Measurements from ENCODE around the gene NDUFAF3. TPM values are rescaled to one million over a fixed set of nuclear protein-coding genes. Genes with fewer than 3 reads are reported as not detected.

NDUFAF3 gene
- polyA plus RNA-seq, 1 of the 3 experiments (the other 2 are of a cell fraction), result 104 TPM

- 97% methylated on average over 2 of the region's 2 CpGs for WGBS (ENCODE audit: low lambda C conversion rate)
- Histone ChIP-seq H3K9me2 (no peaks in the 10 kb centered on the region), H3K27me3 (ENCODE audit: insufficient read depth) (no peaks in the 10 kb centered on the region), H3K79me2 (ENCODE audit: insufficient read depth) (peaks cover 52% of the 10 kb centered on the region), H3K27ac (ENCODE audit: low read depth in 2 of 2, low read length in 1 of 2) (no peak overlapping the region), H3K4me1 (ENCODE audit: control insufficient read depth in 1 of 2, insufficient read depth in 2 of 2, low read depth in 1 of 2, low read length in 1 of 2) (no peaks in the 10 kb centered on the region; a peak in 1 of 4 replicates), H3K36me3 (replicated peaks in 1 of 2; ENCODE audit: control insufficient read depth in 1 of 2, insufficient read depth in 2 of 2, low read length in 1 of 2) (peaks cover 23 to 44% of the 10 kb centered on the region in 2 experiments), H3K9me3 (no peaks in the 10 kb centered on the region), H3F3A (replicated peaks; ENCODE audit: insufficient read depth) (no peaks in the 10 kb centered on the region), H4K20me1 (ENCODE audit: insufficient read depth) (no peaks in the 10 kb centered on the region; the same call in 1 of the 2 replicates), H3K9ac (no peak overlapping the region), H3K4me2 (no peak overlapping the region), H2AFZ (ENCODE audit: low read depth) (no peak overlapping the region), H3K4me3 (ENCODE audit: low read depth in 2 of 2, low read length in 1 of 2) (no peak overlapping the region)
- POLR2A ChIA-PET, result no interaction called here
- no peak for DNase-seq
- TF ChIP-seq, protein P1, sequence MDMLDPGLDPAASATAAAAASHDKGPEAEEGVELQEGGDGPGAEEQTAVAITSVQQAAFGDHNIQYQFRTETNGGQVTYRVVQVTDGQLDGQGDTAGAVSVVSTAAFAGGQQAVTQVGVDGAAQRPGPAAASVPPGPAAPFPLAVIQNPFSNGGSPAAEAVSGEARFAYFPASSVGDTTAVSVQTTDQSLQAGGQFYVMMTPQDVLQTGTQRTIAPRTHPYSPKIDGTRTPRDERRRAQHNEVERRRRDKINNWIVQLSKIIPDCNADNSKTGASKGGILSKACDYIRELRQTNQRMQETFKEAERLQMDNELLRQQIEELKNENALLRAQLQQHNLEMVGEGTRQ (IDR thresholded peaks at IDR 0.05; ENCODE audit: borderline replicate concordance, low read depth, low read length), result no peak
- no peak for TF ChIP-seq RCOR1 (IDR thresholded peaks at IDR 0.05; ENCODE audit: low read length)
- no peak for TF ChIP-seq JUND (IDR thresholded peaks at IDR 0.05)
- TF ChIP-seq ELF1 (IDR thresholded peaks at IDR 0.05), result no peak
- TF ChIP-seq RAD21 (IDR thresholded peaks at IDR 0.05; ENCODE audit: low read length), result no peak
- TF ChIP-seq, protein P2, sequence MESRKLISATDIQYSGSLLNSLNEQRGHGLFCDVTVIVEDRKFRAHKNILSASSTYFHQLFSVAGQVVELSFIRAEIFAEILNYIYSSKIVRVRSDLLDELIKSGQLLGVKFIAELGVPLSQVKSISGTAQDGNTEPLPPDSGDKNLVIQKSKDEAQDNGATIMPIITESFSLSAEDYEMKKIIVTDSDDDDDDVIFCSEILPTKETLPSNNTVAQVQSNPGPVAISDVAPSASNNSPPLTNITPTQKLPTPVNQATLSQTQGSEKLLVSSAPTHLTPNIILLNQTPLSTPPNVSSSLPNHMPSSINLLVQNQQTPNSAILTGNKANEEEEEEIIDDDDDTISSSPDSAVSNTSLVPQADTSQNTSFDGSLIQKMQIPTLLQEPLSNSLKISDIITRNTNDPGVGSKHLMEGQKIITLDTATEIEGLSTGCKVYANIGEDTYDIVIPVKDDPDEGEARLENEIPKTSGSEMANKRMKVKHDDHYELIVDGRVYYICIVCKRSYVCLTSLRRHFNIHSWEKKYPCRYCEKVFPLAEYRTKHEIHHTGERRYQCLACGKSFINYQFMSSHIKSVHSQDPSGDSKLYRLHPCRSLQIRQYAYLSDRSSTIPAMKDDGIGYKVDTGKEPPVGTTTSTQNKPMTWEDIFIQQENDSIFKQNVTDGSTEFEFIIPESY (IDR thresholded peaks at IDR 0.05; ENCODE audit: borderline replicate concordance, low read depth), result no peak
- TF ChIP-seq GABPA (IDR thresholded peaks at IDR 0.05; ENCODE audit: low read depth), result no peak
- TF ChIP-seq NFIC (IDR thresholded peaks at IDR 0.05; ENCODE audit: borderline replicate concordance), result no peak
- TF ChIP-seq FOXJ3 (CRISPR knock-in tag; IDR thresholded peaks at IDR 0.05), result no peak
- TF ChIP-seq TEAD4 (IDR thresholded peaks at IDR 0.05; ENCODE audit: borderline replicate concordance, insufficient read depth), result no peak
- CTCF ChIA-PET, result no interaction called here
These were observed 32.5 kb downstream of the NDUFAF3 start for GRCh38 chr3:49054344-49054862.

GRCh38 chr3:49057268-49057667, 35.3 kb downstream of the NDUFAF3 start:
- Histone ChIP-seq H3K9me3 (no peaks in the 10 kb centered on the region), H3K36me3 (replicated peaks in 1 of 2; ENCODE audit: control insufficient read depth in 1 of 2, insufficient read depth in 2 of 2, low read length in 1 of 2) (peaks cover 20 to 56% of the 10 kb centered on the region in 2 experiments), H3F3A (replicated peaks; ENCODE audit: insufficient read depth) (no peaks in the 10 kb centered on the region), H3K9me2 (no peaks in the 10 kb centered on the region), H4K20me1 (ENCODE audit: insufficient read depth) (no peaks in the 10 kb centered on the region; the same call in 1 of the 2 replicates), H3K4me2 (no peak overlapping the region), H3K4me3 (ENCODE audit: low read depth in 2 of 2, low read length in 1 of 2) (no peak overlapping the region), H3K4me1 (ENCODE audit: control insufficient read depth in 1 of 2, insufficient read depth in 2 of 2, low read depth in 1 of 2, low read length in 1 of 2) (no peaks in the 10 kb centered on the region), H2AFZ (ENCODE audit: low read depth) (no peak overlapping the region), H3K27me3 (ENCODE audit: insufficient read depth) (no peaks in the 10 kb centered on the region), H3K9ac (no peak overlapping the region), H3K79me2 (ENCODE audit: insufficient read depth) (peaks cover 53% of the 10 kb centered on the region; the same call in 1 of the 2 replicates), H3K27ac (ENCODE audit: low read depth in 2 of 2, low read length in 1 of 2) (no peak overlapping the region)
- no peak for DNase-seq
- WGBS (ENCODE audit: low lambda C conversion rate), result 87% methylated on average over 7 of the region's 10 CpGs
- POLR2A ChIA-PET, result no interaction called here
- CTCF ChIA-PET, result interaction anchor here (1.4 kb wide), 1 partner anchor 392 kb away, joined by 3 read pairs; no protein-coding TSS in a partner anchor
- TF ChIP-seq RAD21 (IDR thresholded peaks at IDR 0.05; ENCODE audit: low read length), result no peak
- no peak for TF ChIP-seq MEF2A (IDR thresholded peaks at IDR 0.05; ENCODE audit: borderline replicate concordance, low read depth)
- TF ChIP-seq TAF1 (IDR thresholded peaks at IDR 0.05; ENCODE audit: borderline replicate concordance, low read depth, low read length), result no peak
- no peak for TF ChIP-seq GATA2 (CRISPR knock-in tag; IDR thresholded peaks at IDR 0.05)
- TF ChIP-seq TEAD4 (IDR thresholded peaks at IDR 0.05; ENCODE audit: borderline replicate concordance, insufficient read depth), result no peak
- TF ChIP-seq, protein P3, sequence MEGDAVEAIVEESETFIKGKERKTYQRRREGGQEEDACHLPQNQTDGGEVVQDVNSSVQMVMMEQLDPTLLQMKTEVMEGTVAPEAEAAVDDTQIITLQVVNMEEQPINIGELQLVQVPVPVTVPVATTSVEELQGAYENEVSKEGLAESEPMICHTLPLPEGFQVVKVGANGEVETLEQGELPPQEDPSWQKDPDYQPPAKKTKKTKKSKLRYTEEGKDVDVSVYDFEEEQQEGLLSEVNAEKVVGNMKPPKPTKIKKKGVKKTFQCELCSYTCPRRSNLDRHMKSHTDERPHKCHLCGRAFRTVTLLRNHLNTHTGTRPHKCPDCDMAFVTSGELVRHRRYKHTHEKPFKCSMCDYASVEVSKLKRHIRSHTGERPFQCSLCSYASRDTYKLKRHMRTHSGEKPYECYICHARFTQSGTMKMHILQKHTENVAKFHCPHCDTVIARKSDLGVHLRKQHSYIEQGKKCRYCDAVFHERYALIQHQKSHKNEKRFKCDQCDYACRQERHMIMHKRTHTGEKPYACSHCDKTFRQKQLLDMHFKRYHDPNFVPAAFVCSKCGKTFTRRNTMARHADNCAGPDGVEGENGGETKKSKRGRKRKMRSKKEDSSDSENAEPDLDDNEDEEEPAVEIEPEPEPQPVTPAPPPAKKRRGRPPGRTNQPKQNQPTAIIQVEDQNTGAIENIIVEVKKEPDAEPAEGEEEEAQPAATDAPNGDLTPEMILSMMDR (IDR thresholded peaks at IDR 0.05), result no peak
- no peak for TF ChIP-seq TCF12 (IDR thresholded peaks at IDR 0.05)
- TF ChIP-seq, protein P4, sequence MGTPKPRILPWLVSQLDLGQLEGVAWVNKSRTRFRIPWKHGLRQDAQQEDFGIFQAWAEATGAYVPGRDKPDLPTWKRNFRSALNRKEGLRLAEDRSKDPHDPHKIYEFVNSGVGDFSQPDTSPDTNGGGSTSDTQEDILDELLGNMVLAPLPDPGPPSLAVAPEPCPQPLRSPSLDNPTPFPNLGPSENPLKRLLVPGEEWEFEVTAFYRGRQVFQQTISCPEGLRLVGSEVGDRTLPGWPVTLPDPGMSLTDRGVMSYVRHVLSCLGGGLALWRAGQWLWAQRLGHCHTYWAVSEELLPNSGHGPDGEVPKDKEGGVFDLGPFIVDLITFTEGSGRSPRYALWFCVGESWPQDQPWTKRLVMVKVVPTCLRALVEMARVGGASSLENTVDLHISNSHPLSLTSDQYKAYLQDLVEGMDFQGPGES (IDR thresholded peaks at IDR 0.05; ENCODE audit: low read depth, low read length), result no peak
- no peak for TF ChIP-seq POLR2AphosphoS5 (IDR thresholded peaks at IDR 0.05; ENCODE audit: low read depth, low read length)
- TF ChIP-seq FOXM1 (IDR thresholded peaks at IDR 0.05; ENCODE audit: low read depth), result no peak
- TF ChIP-seq FOSL2 (IDR thresholded peaks at IDR 0.05; ENCODE audit: borderline replicate concordance, low read depth), result no peak
- no peak for TF ChIP-seq RCOR1 (IDR thresholded peaks at IDR 0.05; ENCODE audit: low read length)

All from SK-N-SH (cell line).